ENCODE data around the gene PROKR1.

The PROKR1 gene

GRCh38 chr2:68686178-68686577 lies 42.8 kb downstream of the PROKR1 start:
- no peak overlapping the region for H3K4me3 ChIP-seq (replicated peaks; ENCODE audit: low read depth, low read length)
- no peak for DNase-seq (ENCODE audit: low read depth)
- TF ChIP-seq CTCF (IDR thresholded peaks at IDR 0.05; ENCODE audit: low read length, missing control alignments), result no peak

DNA sequence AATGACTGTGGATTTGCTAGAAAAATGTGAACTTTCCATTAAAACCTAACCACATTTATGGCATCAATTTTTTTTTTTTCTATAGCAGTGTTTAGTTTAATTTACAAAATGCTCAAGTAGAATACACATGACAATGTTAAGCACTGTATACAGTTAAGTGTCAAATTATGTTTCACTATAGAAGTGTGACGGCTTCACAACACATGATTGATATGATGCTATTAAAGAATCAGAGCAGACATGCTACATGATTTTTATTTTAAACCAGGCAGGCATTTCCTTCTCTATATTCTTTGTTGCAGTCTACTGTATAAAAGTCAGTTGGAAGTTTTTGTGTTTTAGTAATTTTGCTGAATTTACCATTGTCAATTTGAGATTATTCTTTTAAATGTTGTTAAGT lies 43.6 kb downstream of the PROKR1 start:
- DNase-seq (ENCODE audit: low read depth), result no peak
- H3K4me3 ChIP-seq (replicated peaks; ENCODE audit: low read depth, low read length), result no peak overlapping the region
- no peak for TF ChIP-seq CTCF (IDR thresholded peaks at IDR 0.05; ENCODE audit: low read length, missing control alignments)

GRCh38 chr2:68689553-68690537 lies 46.5 kb downstream of the PROKR1 start:
- no peak for TF ChIP-seq CTCF (IDR thresholded peaks at IDR 0.05; ENCODE audit: low read length, missing control alignments)
- DNase-seq (ENCODE audit: low read depth), result no peak
- no peak overlapping the region for H3K4me3 ChIP-seq (replicated peaks; ENCODE audit: low read depth, low read length)

GRCh38 chr2:68690851-68691250 lies 47.5 kb downstream of the PROKR1 start:
- H3K4me3 ChIP-seq (replicated peaks; ENCODE audit: low read depth, low read length), result no peak overlapping the region
- no peak for TF ChIP-seq CTCF (IDR thresholded peaks at IDR 0.05; ENCODE audit: low read length, missing control alignments)
- no peak for DNase-seq (ENCODE audit: low read depth)

DNA sequence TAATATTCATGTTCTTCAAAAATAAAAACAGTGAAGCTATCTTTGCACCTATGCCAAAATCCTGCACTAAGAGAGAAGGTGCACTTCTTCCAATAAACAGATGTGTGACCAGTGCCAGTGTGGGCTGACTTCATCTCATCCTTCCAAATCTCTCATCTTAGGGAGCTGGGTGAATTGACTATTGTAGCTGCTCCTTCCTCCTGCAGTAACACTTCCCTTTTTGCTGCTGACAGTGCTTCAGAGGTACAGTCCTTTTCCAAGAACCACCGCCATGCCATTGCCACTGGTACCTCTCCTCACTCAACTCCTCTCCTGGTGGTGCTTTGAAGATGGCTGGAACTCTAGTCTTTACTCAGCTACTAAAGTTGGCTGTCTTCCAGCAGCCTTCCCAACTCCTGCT lies 49.1 kb downstream of the PROKR1 start:
- DNase-seq (ENCODE audit: low read depth), result no peak
- H3K4me3 ChIP-seq (replicated peaks; ENCODE audit: low read depth, low read length), result no peak overlapping the region
- no peak for TF ChIP-seq CTCF (IDR thresholded peaks at IDR 0.05; ENCODE audit: low read length, missing control alignments)

DNA sequence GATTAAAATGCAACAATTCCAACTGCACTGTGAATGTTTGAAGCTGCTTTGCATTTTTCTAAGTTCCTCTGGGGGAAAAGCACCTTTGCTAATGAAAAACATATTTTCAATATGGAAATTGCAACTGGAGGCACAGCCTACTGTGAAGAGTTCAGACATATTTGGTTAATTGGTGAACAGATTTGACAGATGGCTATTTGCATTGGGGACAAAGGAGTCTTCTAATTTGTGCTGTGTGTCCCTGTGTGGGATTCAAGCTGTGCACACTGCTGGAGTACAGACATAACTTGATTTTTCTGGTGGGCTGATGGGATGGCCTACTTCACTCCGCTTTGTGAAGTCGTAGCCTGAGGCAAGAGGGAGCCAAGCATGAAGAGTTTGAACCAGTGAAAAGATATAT lies 50.6 kb downstream of the PROKR1 start:
- TF ChIP-seq CTCF (IDR thresholded peaks at IDR 0.05; ENCODE audit: low read length, missing control alignments), result no peak
- H3K4me3 ChIP-seq (replicated peaks; ENCODE audit: low read depth, low read length), result no peak overlapping the region
- DNase-seq (ENCODE audit: low read depth), result no peak

DNA sequence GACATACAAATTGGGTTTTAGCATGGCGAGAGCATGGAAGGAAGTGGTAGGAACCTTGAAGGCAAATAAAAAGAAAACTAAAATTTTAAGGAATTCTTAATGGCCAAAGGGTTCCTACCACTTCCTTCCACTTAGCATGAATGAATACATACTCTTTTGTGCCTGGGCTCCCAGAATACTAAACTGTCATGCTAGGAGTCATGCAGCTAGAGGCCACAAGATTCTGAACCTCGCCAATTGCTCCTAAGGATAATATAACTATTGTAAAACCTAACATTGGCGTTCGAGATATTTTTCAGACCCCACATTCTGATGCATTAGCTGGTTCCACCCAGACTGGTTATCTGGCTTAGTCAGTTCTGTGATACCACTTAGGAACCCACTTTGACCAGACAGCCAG lies 52.6 kb downstream of the PROKR1 start:
- no peak overlapping the region for H3K4me3 ChIP-seq (replicated peaks; ENCODE audit: low read depth, low read length)
- no peak for DNase-seq (ENCODE audit: low read depth)
- no peak for TF ChIP-seq CTCF (IDR thresholded peaks at IDR 0.05; ENCODE audit: low read length, missing control alignments)
